ENCODE data around the gene HOGA1. TPM values are rescaled to one million over a fixed set of nuclear protein-coding genes. Genes with fewer than 3 reads are reported as not detected.

Gene HOGA1
- 0.43 and 1.4 TPM in 2 replicates for total RNA-seq

GRCh38 chr10:97584060-97584797 is at the start of gene HOGA1:
TSS of gene HOGA1 (plus strand) at chr10:97584389. CDS start at chr10:97584704, 315 bp downstream.

GRCh38 chr10:97572214-97572989 is 11.8 kb upstream of the HOGA1 start, which contains the start of gene ANKRD2:
TSS of gene ANKRD2 (plus strand) at chr10:97572779. CDS start at chr10:97572789, 10 bp downstream.

GRCh38 chr10:97589479-97589878 is 5.3 kb downstream of the HOGA1 start, which contains the start of gene C10orf62:
TSS of gene C10orf62 (plus strand) at chr10:97589721. CDS start at chr10:97589898, 177 bp downstream.

GRCh38 chr10:97632949-97633884 is 49.0 kb downstream of the HOGA1 start, which contains the start of gene MORN4:
TSS of gene MORN4 (minus strand) at chr10:97633500. CDS start at chr10:97619653, 13,847 bp downstream.

DNA sequence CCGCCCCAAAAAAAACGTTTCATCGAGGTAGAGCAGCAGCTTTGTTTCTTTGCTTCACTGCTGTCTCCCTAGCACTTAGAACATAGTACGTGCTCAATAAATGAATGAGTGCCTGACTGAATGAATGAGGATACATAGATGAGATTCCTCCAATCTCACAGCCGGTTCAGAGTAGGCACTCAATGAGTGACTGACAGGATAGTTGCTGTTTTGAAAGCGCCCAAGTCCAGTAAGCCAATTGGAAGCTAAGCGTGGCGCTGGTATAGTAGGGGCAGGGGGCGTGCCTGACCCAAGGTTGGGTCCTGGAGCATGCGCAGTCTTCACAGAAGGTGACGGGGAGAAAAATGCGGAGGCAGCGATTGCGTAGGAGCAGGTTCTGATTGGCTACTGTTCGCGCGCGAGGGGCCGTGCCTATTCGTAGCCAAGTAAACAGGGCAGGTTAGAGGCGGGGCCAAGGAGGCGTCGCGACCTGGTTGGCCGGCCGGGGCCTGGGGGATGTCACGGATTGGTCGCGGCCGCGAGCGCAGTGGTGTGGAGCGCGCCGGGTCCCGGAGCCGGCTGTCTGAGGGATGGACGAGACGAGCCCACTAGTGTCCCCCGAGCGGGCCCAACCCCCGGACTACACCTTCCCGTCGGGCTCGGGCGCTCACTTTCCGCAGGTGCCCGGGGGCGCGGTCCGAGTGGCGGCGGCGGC is 56.1 kb downstream of the HOGA1 start, which contains the start of gene PI4K2A:
TSS of gene PI4K2A (plus strand) at position 498 of the 694 bp plus-strand sequence. CDS start at position 570, 72 bp downstream.

Other genes starting within 250 kb of the HOGA1 start
- 3.3 and 4.2 TPM in 2 replicates for gene FRAT2, start 249.7 kb upstream of the HOGA1 start, total RNA-seq
- gene RRP12, start 183.0 kb upstream of the HOGA1 start, total RNA-seq, result 14.7 and 26.9 TPM in 2 replicates
- 514 TPM in 2 replicates for gene PGAM1, start 158.2 kb upstream of the HOGA1 start, total RNA-seq
- 22.7 and 25.4 TPM in 2 replicates for gene EXOSC1, start 138.4 kb upstream of the HOGA1 start, total RNA-seq
- gene ZDHHC16, start 138.2 kb upstream of the HOGA1 start, total RNA-seq, result 42.0 and 42.9 TPM in 2 replicates
- 54.8 and 63.9 TPM in 2 replicates for gene MMS19, start 86.0 kb upstream of the HOGA1 start, total RNA-seq
- gene UBTD1, start 85.5 kb upstream of the HOGA1 start, total RNA-seq, result 20.3 and 27.8 TPM in 2 replicates
- 0.33 and 1.1 TPM in 2 replicates for gene ANKRD2, start 11.6 kb upstream of the HOGA1 start, total RNA-seq
- gene C10orf62, start 5.3 kb downstream of the HOGA1 start, total RNA-seq, result 0.13 TPM in 1 of 2 replicates, not detected in the other
- 6.9 and 11.3 TPM in 2 replicates for gene MORN4, start 49.1 kb downstream of the HOGA1 start, total RNA-seq
- gene PI4K2A, start 56.3 kb downstream of the HOGA1 start, total RNA-seq, result 21.6 and 24.0 TPM in 2 replicates
- 18.1 and 19.8 TPM in 2 replicates for gene AVPI1, start 102.9 kb downstream of the HOGA1 start, total RNA-seq
- 46.2 and 47.6 TPM in 2 replicates for gene MARVELD1, start 129.3 kb downstream of the HOGA1 start, total RNA-seq
- 24.2 and 31.7 TPM in 2 replicates for gene ZFYVE27, start 152.7 kb downstream of the HOGA1 start, total RNA-seq
- gene SFRP5, start 187.6 kb downstream of the HOGA1 start, total RNA-seq, result 0.36 TPM in 1 of 2 replicates, not detected in the other